Tibial artery (tissue), 4 donors: ENCODE results near the gene MCL1.

Experiments
- DNase-seq, 2 donors: peaks; one replicate each; pipeline ENCODE4 v3.0.0-alpha.2; 2019
- H3K27ac ChIP-seq, 2 donors: fragments of 200-600 bp; sonication (generic) in 1 of 2; 1 replicate in 1 of 2; 2 replicates in 1 of 2; pipeline ENCODE4 v1.5.1; 2018 to 2019; ENCODE audit warnings: mild to moderate bottlenecking in 1 of 2
- H3K27me3 ChIP-seq, 2 donors: fragments of 200-600 bp; sonication (generic) in 1 of 2; one replicate each; pipeline versions ENCODE4 v1.5.1 to v1.6.0; 2016 to 2019
- H3K36me3 ChIP-seq, 3 donors: fragments of 200-600 bp; sonication (generic) in 2 of 3; one replicate each; pipeline ENCODE4 v1.5.1; 2016 to 2019; ENCODE audit warnings: mild to moderate bottlenecking in 2 of 3
- H3K4me1 ChIP-seq, 4 donors: fragments of 200-600 bp; sonication (generic) in 2 of 4; 1 replicate in 3 of 4; 2 replicates in 1 of 4; pipeline ENCODE4 v1.5.1; 2016 to 2019
- H3K4me3 ChIP-seq, 2 donors: fragments of 200-600 bp; sonication (generic) in 1 of 2; 1 replicate in 1 of 2; 2 replicates in 1 of 2; pipeline ENCODE4 v1.5.1; 2018 to 2019; ENCODE audit warnings: mild to moderate bottlenecking in 2 of 2
- H3K9me3 ChIP-seq, 3 donors: fragments of 200-600 bp; sonication (generic) in 1 of 3; one replicate each; pipeline ENCODE4 v1.5.1; 2016 to 2019
- CTCF ChIP-seq, 2 experiments: fragments of 200-600 bp in 1 of 2; fragments of 450-650 bp in 1 of 2; IDR thresholded peaks; one replicate each; pipeline ENCODE4 v1.5.1; 2017 to 2019; ENCODE audit warnings: antibody characterized with exemption in 2 of 2, mild to moderate bottlenecking in 1 of 2, moderate library complexity in 1 of 2
- intact Hi-C: fragments of 100-400 bp; cut with DNase I; formaldehyde crosslinking; loops from one replicate; pipeline ENCODE4 v1.15.0; 2023; ENCODE audit warnings: low total_unique reads

Gene MCL1

GRCh38 chr1:150537732-150538684 lies 41.4 kb downstream of the MCL1 start:
- Histone ChIP-seq H3K4me3 (no peak overlapping the region), H3K27me3 (no peaks in the 10 kb centered on the region), H3K4me1 (peaks cover 0 to 58% (median 19%) of the 10 kb centered on the region in 4 donors), H3K36me3 (no peaks in the 10 kb centered on the region), H3K9me3 (no peaks in the 10 kb centered on the region), H3K27ac (peak overlapping the region; percentile 67 to 88)
- intact Hi-C loops = no loop called here
- peak in 1 of 2 donors; percentile 87 for DNase-seq
- no peak for TF ChIP-seq CTCF (IDR thresholded peaks at IDR 0.05)

GRCh38 chr1:150536836-150537731 lies 42.3 kb downstream of the MCL1 start:
- peak overlapping the region; percentile 67 to 88 for H3K27ac ChIP-seq
- no peaks in the 10 kb centered on the region for H3K27me3 ChIP-seq
- DNase-seq = no peak
- no peaks in the 10 kb centered on the region for H3K36me3 ChIP-seq
- intact Hi-C loops = no loop called here
- peaks cover 0 to 67% (median 27%) of the 10 kb centered on the region in 4 donors for H3K4me1 ChIP-seq
- no peaks in the 10 kb centered on the region for H3K9me3 ChIP-seq
- no peak for TF ChIP-seq CTCF (IDR thresholded peaks at IDR 0.05)
- no peak overlapping the region for H3K4me3 ChIP-seq

GRCh38 chr1:150535511-150536287 lies 43.7 kb downstream of the MCL1 start:
- H3K27ac ChIP-seq = peak overlapping the region in 1 of 2 donors; percentile 88
- peaks cover 0 to 70% (median 32%) of the 10 kb centered on the region in 4 donors for H3K4me1 ChIP-seq
- H3K4me3 ChIP-seq = no peak overlapping the region
- H3K9me3 ChIP-seq = no peaks in the 10 kb centered on the region
- no peaks in the 10 kb centered on the region for H3K36me3 ChIP-seq
- no peak for TF ChIP-seq CTCF (IDR thresholded peaks at IDR 0.05)
- no peaks in the 10 kb centered on the region for H3K27me3 ChIP-seq
- intact Hi-C loops = no loop called here
- DNase-seq = no peak

GRCh38 chr1:150534002-150534401 lies 45.4 kb downstream of the MCL1 start:
- Histone ChIP-seq H3K4me3 (no peak overlapping the region), H3K36me3 (no peaks in the 10 kb centered on the region), H3K4me1 (peaks cover 0 to 73% (median 32%) of the 10 kb centered on the region in 4 donors), H3K27me3 (no peaks in the 10 kb centered on the region), H3K9me3 (no peaks in the 10 kb centered on the region), H3K27ac (peak overlapping the region in 1 of 2 donors; percentile 88)
- no peak for DNase-seq
- intact Hi-C loops = loop anchor here (5.0 kb wide), 1 partner anchor 72 kb away; no protein-coding TSS in a partner anchor
- no peak for TF ChIP-seq CTCF (IDR thresholded peaks at IDR 0.05)

- intact Hi-C loops = loop anchor here (5.0 kb wide), 1 partner anchor 71 kb away; no protein-coding TSS in a partner anchor
- Histone ChIP-seq H3K4me1 (peaks cover 0 to 63% (median 28%) of the 10 kb centered on the region in 4 donors), H3K27me3 (no peaks in the 10 kb centered on the region), H3K27ac (peak overlapping the region; percentile 30 to 75), H3K9me3 (no peaks in the 10 kb centered on the region), H3K4me3 (no peak overlapping the region), H3K36me3 (no peaks in the 10 kb centered on the region)
- no peak for DNase-seq
- no peak for TF ChIP-seq CTCF (IDR thresholded peaks at IDR 0.05)
Measured at GRCh38 chr1:150532860-150533259, 46.5 kb downstream of the MCL1 start.
